Prostate gland (tissue), 2 donors: Measurements from ENCODE around the gene RSPRY1. TPM values are rescaled to one million over a fixed set of nuclear protein-coding genes. Genes with fewer than 3 reads are reported as not detected.

Experiments
- DNase-seq: peaks from one replicate; pipeline ENCODE4 v3.0.0-alpha.2; 2019; ENCODE audit warnings: low spot score
- H3K27ac ChIP-seq, 2 donors: fragments of 200-600 bp; sonication (generic); 2 replicates each; pipeline ENCODE4 v1.5.1; 2017 to 2019
- H3K27me3 ChIP-seq: fragments of 200-600 bp; sonication (generic); replicated peaks from 2 replicates; pipeline ENCODE4 v1.5.1; 2019; ENCODE audit not compliant: insufficient read depth
- H3K36me3 ChIP-seq, 2 donors: fragments of 200-600 bp; sonication (generic); 1 replicate in 1 of 2; 2 replicates in 1 of 2; pipeline versions ENCODE4 v1.5.1 to v1.8.1; 2017 to 2019
- H3K4me1 ChIP-seq: fragments of 200-600 bp; sonication (generic); replicated peaks from 2 replicates; pipeline ENCODE4 v1.5.1; 2019
- H3K4me3 ChIP-seq, 2 donors: fragments of 200-600 bp; sonication (generic); 2 replicates each; pipeline ENCODE4 v1.5.1; 2017 to 2019
- H3K9me3 ChIP-seq: fragments of 200-600 bp; sonication (generic); 2 replicates; pipeline ENCODE4 v1.5.1; 2017
- POLR2A ChIP-seq: fragments of 450-650 bp; IDR thresholded peaks from one replicate; pipeline ENCODE4 v1.6.1; 2016; ENCODE audit warnings: antibody characterized with exemption, mild to moderate bottlenecking
- POLR2AphosphoS5 ChIP-seq: sonication (generic); formaldehyde crosslinking; IDR thresholded peaks from one replicate; pipeline ENCODE4 v1.6.1; 2017; ENCODE audit warnings: antibody characterized with exemption
- WGBS: methylation state at CpG from one replicate; pipeline ENCODE4 v1.1.5; 2018; 5-methylcytosine and 5-hydroxymethylcytosine counted together
- intact Hi-C: fragments of 100-400 bp; cut with DNase I; formaldehyde crosslinking; loops from one replicate; pipeline ENCODE4 v1.14.2; 2022
- total RNA-seq, 2 donors: library from RNA; depleted of rRNA; stranded (reverse); fragments of >200 nt; gene quantifications; one replicate each; pipeline ENCODE4 v1.1.0, GENCODE V29; 2016
- TF ChIP-seq, protein P1 (sequence below), 4 experiments: fragments of 200-600 bp in 2 of 4; fragments of 450-650 bp in 2 of 4; sonication (generic) in 2 of 4; IDR thresholded peaks; 1 replicate in 3 of 4; 2 replicates in 1 of 4; pipeline ENCODE4 v1.5.1; 2016 to 2019; ENCODE audit warnings: antibody characterized with exemption in 4 of 4, mild to moderate bottlenecking in 2 of 4, moderate library complexity in 2 of 4

Gene RSPRY1
- total RNA-seq, 2 donors from 2014 or later, result 35.8 to 45.3 TPM

DNA sequence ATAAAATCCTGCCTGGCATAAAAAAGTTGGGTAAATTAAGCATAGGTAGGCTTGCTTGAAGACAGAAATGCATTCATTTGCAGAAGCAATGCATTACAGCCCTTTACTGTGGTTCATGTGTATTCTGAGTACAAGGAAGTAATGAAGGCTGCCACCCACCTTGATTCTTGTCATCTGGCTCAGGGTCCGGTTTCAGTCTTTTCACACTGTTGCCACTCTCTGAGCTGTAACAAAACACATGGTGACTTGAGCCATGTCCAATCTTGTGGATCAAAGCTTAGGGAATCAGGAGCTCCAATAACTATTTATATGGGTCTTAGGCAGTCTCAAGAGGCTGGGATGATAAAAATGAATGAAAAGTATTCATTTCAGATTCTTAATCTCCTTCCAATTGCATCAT lies 22.3 kb upstream of the RSPRY1 start:
- 26% methylated on average over 1 of the region's 1 CpG for WGBS
- no peaks in the 10 kb centered on the region for H3K27me3 ChIP-seq
- intact Hi-C loops, result no loop called here
- no peak overlapping the region for H3K27ac ChIP-seq
- H3K9me3 ChIP-seq, result no peaks in the 10 kb centered on the region
- no peak for TF ChIP-seq POLR2A
- TF ChIP-seq, protein P1, sequence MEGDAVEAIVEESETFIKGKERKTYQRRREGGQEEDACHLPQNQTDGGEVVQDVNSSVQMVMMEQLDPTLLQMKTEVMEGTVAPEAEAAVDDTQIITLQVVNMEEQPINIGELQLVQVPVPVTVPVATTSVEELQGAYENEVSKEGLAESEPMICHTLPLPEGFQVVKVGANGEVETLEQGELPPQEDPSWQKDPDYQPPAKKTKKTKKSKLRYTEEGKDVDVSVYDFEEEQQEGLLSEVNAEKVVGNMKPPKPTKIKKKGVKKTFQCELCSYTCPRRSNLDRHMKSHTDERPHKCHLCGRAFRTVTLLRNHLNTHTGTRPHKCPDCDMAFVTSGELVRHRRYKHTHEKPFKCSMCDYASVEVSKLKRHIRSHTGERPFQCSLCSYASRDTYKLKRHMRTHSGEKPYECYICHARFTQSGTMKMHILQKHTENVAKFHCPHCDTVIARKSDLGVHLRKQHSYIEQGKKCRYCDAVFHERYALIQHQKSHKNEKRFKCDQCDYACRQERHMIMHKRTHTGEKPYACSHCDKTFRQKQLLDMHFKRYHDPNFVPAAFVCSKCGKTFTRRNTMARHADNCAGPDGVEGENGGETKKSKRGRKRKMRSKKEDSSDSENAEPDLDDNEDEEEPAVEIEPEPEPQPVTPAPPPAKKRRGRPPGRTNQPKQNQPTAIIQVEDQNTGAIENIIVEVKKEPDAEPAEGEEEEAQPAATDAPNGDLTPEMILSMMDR (IDR thresholded peaks at IDR 0.05), result no peak
- no peak for TF ChIP-seq POLR2AphosphoS5
- H3K4me3 ChIP-seq, result no peak overlapping the region
- no peak for DNase-seq
- no peaks in the 10 kb centered on the region for H3K36me3 ChIP-seq
- H3K4me1 ChIP-seq, result peaks cover 7% of the 10 kb centered on the region

DNA sequence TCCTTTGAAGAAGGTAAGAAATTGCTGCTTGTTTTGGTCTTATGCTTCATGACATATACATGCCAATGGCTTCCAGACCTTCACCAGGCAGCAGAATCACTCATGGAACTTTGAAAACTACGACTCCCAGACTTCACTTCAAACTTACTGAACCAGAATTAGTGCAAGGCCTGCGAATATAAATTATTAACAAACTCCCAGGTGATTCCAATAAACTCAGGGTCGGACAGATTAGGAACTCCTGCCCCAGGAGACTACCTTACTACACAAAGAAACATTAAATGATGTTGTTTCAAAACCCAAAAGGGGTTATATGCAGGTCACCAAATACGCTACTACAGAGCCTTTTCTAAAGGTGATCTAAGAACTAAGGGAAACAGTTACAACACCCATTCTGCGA lies 20.6 kb upstream of the RSPRY1 start:
- Histone ChIP-seq H3K4me1 (peaks cover 7% of the 10 kb centered on the region), H3K27ac (no peak overlapping the region), H3K9me3 (no peaks in the 10 kb centered on the region), H3K4me3 (no peak overlapping the region), H3K27me3 (no peaks in the 10 kb centered on the region), H3K36me3 (peaks cover 0 to 4% of the 10 kb centered on the region in 2 donors)
- intact Hi-C loops, result no loop called here
- no peak for TF ChIP-seq POLR2A
- TF ChIP-seq POLR2AphosphoS5, result no peak
- TF ChIP-seq, protein P1 (IDR thresholded peaks at IDR 0.05), result no peak
- WGBS, result 57% methylated on average over 5 of the region's 5 CpGs
- DNase-seq, result no peak

- TF ChIP-seq POLR2AphosphoS5 (no peak), POLR2A (no peak)
- TF ChIP-seq, protein P1 (IDR thresholded peaks at IDR 0.05), result no peak
- no peaks in the 10 kb centered on the region for H3K27me3 ChIP-seq
- 39% methylated on average over 3 of the region's 3 CpGs for WGBS
- H3K9me3 ChIP-seq, result no peaks in the 10 kb centered on the region
- intact Hi-C loops, result no loop called here
- H3K4me3 ChIP-seq, result no peak overlapping the region
- no peak overlapping the region for H3K27ac ChIP-seq
- no peak for DNase-seq
- H3K36me3 ChIP-seq, result peaks cover 0 to 7% of the 10 kb centered on the region in 2 donors
- peaks cover 7% of the 10 kb centered on the region for H3K4me1 ChIP-seq
Observed at GRCh38 chr16:57165938-57166337, 20.2 kb upstream of the RSPRY1 start.

GRCh38 chr16:57166451-57166850 lies 19.7 kb upstream of the RSPRY1 start:
- H3K36me3 ChIP-seq, result peaks cover 0 to 10% of the 10 kb centered on the region in 2 donors
- DNase-seq, result no peak
- no peaks in the 10 kb centered on the region for H3K9me3 ChIP-seq
- intact Hi-C loops, result no loop called here
- no peak overlapping the region for H3K4me3 ChIP-seq
- H3K27me3 ChIP-seq, result no peaks in the 10 kb centered on the region
- H3K27ac ChIP-seq, result peak overlapping the region in 1 of 2 donors; percentile 4
- H3K4me1 ChIP-seq, result peaks cover 7% of the 10 kb centered on the region
- TF ChIP-seq POLR2AphosphoS5 (no peak), POLR2A (no peak)
- TF ChIP-seq, protein P1 (IDR thresholded peaks at IDR 0.05), result no peak

GRCh38 chr16:57166951-57167350 lies 19.2 kb upstream of the RSPRY1 start:
- Histone ChIP-seq H3K9me3 (no peaks in the 10 kb centered on the region), H3K27me3 (no peaks in the 10 kb centered on the region), H3K4me1 (peaks cover 7% of the 10 kb centered on the region), H3K4me3 (no peak overlapping the region), H3K36me3 (peaks cover 0 to 15% of the 10 kb centered on the region in 2 donors), H3K27ac (peak overlapping the region in 1 of 2 donors; percentile 4)
- TF ChIP-seq, protein P1 (IDR thresholded peaks at IDR 0.05), result no peak
- peak; percentile 42 for TF ChIP-seq POLR2AphosphoS5
- peak; percentile 18 for TF ChIP-seq POLR2A
- peak; percentile 35 for DNase-seq
- intact Hi-C loops, result loop anchor here (1.0 kb wide), 1 partner anchor 81 kb away; no protein-coding TSS in a partner anchor
- WGBS, result 28% methylated on average over 7 of the region's 7 CpGs
